NB4 (cell line): Measurements from ENCODE around the gene PTGES3.

ENCODE experiments used
- CTCF ChIP-seq: IDR thresholded peaks from one replicate; pipeline ENCODE4 v1.5.1; 2012; ENCODE audit warnings: low read depth, low read length
- MAX ChIP-seq: IDR thresholded peaks from 2 replicates; pipeline ENCODE4 v1.6.1; 2011; ENCODE audit warnings: low read depth, low read length
- POLR2A ChIP-seq: IDR thresholded peaks from 2 replicates; pipeline ENCODE4 v1.6.1; 2011; ENCODE audit warnings: mild to moderate bottlenecking; ENCODE audit not compliant: insufficient read length; ENCODE audit errors: extremely low read depth

- TF ChIP-seq POLR2A (no peak), CTCF (no peak), MAX (no peak)
Observed at GRCh38 chr12:56724701-56724971, 36.6 kb upstream of the PTGES3 start.
